ENCODE data around the gene CES3. TPM values are rescaled to one million over a fixed set of nuclear protein-coding genes. Genes with fewer than 3 reads are reported as not detected.

CES3 gene
- total RNA-seq, 1 donor from 2014 or later = 4.1 TPM

DNA sequence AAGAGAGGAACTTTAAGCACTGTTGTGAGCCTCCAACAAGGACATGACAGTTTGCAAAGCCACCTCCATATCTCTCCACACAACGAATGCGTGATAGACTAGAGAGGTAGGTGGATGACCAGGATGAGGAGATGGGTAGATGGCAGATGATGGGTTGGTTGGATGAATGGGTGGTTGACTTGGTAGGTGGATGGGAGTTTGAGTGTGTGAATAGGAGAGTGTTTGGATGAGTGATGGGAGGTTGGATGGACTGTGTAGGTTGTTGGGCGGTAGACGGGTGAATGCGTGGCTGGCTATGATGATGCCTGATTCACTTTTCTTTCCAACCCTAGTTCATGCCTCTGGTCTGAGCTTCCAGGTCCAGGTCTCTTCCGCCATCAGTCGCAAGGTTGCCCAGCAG, 46.5 kb upstream of the CES3 start:
- Mint-ChIP-seq H3K36me3 (ENCODE audit: unreplicated experiment) (peaks cover 4% of the 10 kb centered on the region), H3K27me3 (ENCODE audit: unreplicated experiment) (peaks cover 3% of the 10 kb centered on the region), H3K27ac (ENCODE audit: unreplicated experiment) (no peak overlapping the region), H3K4me3 (ENCODE audit: unreplicated experiment) (no peak overlapping the region), H3K9me3 (ENCODE audit: unreplicated experiment) (peaks cover 6% of the 10 kb centered on the region), H3K4me1 (ENCODE audit: low read depth, unreplicated experiment) (peaks cover 4% of the 10 kb centered on the region)
- no peak for TF ChIP-seq CTCF (IDR thresholded peaks at IDR 0.05; ENCODE audit: partially characterized antibody, unreplicated experiment)
- DNase-seq = no peak

DNA sequence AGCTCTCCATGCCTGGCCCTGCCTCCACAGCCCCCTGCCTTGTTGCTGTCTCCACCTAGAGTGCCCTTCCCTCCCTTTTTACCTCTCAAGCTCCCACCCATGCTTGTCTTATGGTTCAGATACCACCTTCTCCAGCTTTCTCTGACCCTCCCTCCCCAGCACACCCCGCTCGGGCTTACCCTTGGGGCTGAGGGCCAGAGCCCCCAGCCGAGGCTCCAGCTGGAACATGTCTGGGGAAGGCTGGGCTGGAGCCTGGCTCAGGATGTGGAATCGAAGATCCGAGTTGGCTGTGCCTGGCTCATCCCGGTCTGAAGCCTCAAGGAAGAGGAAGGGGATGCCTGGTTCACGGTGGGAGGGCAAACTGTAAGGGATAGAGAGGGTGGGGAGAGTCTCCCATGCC, 46.0 kb upstream of the CES3 start:
- H3K27me3 Mint-ChIP-seq (ENCODE audit: unreplicated experiment) = peaks cover 3% of the 10 kb centered on the region
- H3K27ac Mint-ChIP-seq (ENCODE audit: unreplicated experiment) = no peak overlapping the region
- TF ChIP-seq CTCF (IDR thresholded peaks at IDR 0.05; ENCODE audit: partially characterized antibody, unreplicated experiment) = no peak

GRCh38 chr16:66916518-66916917, 44.5 kb upstream of the CES3 start:
- H3K36me3 Mint-ChIP-seq (ENCODE audit: unreplicated experiment) = peaks cover 4% of the 10 kb centered on the region
- H3K27ac Mint-ChIP-seq (ENCODE audit: unreplicated experiment) = no peak overlapping the region
- DNase-seq = no peak
- peaks cover 7% of the 10 kb centered on the region for H3K4me1 Mint-ChIP-seq (ENCODE audit: low read depth, unreplicated experiment)
- peaks cover 6% of the 10 kb centered on the region for H3K9me3 Mint-ChIP-seq (ENCODE audit: unreplicated experiment)
- H3K27me3 Mint-ChIP-seq (ENCODE audit: unreplicated experiment) = peaks cover 4% of the 10 kb centered on the region
- peak overlapping the region; percentile 32 for H3K4me3 Mint-ChIP-seq (ENCODE audit: unreplicated experiment)
- TF ChIP-seq CTCF (IDR thresholded peaks at IDR 0.05; ENCODE audit: partially characterized antibody, unreplicated experiment) = no peak

More for the DNA sequence above, 46.0 kb upstream of the CES3 start:
- no peak for DNase-seq
- peaks cover 6% of the 10 kb centered on the region for H3K9me3 Mint-ChIP-seq (ENCODE audit: unreplicated experiment)
- peaks cover 4% of the 10 kb centered on the region for H3K36me3 Mint-ChIP-seq (ENCODE audit: unreplicated experiment)
- peaks cover 4% of the 10 kb centered on the region for H3K4me1 Mint-ChIP-seq (ENCODE audit: low read depth, unreplicated experiment)
- H3K4me3 Mint-ChIP-seq (ENCODE audit: unreplicated experiment) = no peak overlapping the region

GRCh38 chr16:66917741-66918140, 43.3 kb upstream of the CES3 start:
- H3K27ac Mint-ChIP-seq (ENCODE audit: unreplicated experiment) = no peak overlapping the region
- peaks cover 4% of the 10 kb centered on the region for H3K27me3 Mint-ChIP-seq (ENCODE audit: unreplicated experiment)
- H3K4me1 Mint-ChIP-seq (ENCODE audit: low read depth, unreplicated experiment) = peaks cover 7% of the 10 kb centered on the region
- DNase-seq = no peak
- TF ChIP-seq CTCF (IDR thresholded peaks at IDR 0.05; ENCODE audit: partially characterized antibody, unreplicated experiment) = no peak
- peaks cover 4% of the 10 kb centered on the region for H3K36me3 Mint-ChIP-seq (ENCODE audit: unreplicated experiment)
- no peak overlapping the region for H3K4me3 Mint-ChIP-seq (ENCODE audit: unreplicated experiment)
- peaks cover 6% of the 10 kb centered on the region for H3K9me3 Mint-ChIP-seq (ENCODE audit: unreplicated experiment)

- Mint-ChIP-seq H3K36me3 (ENCODE audit: unreplicated experiment) (peaks cover 4% of the 10 kb centered on the region), H3K4me3 (ENCODE audit: unreplicated experiment) (no peak overlapping the region), H3K9me3 (ENCODE audit: unreplicated experiment) (peaks cover 6% of the 10 kb centered on the region), H3K27ac (ENCODE audit: unreplicated experiment) (no peak overlapping the region), H3K4me1 (ENCODE audit: low read depth, unreplicated experiment) (peaks cover 13% of the 10 kb centered on the region), H3K27me3 (ENCODE audit: unreplicated experiment) (peaks cover 6% of the 10 kb centered on the region)
- no peak for TF ChIP-seq CTCF (IDR thresholded peaks at IDR 0.05; ENCODE audit: partially characterized antibody, unreplicated experiment)
- no peak for DNase-seq
These were observed 42.7 kb upstream of the CES3 start for GRCh38 chr16:66918355-66918754.

Measured in glutamatergic neuron (in vitro differentiated cells).